ENCODE data around the gene USP8. TPM values are rescaled to one million over a fixed set of nuclear protein-coding genes. Genes with fewer than 3 reads are reported as not detected.
"Not testable (repeated sequence)": the region's sequence is repeated elsewhere in the genome, so short reads cannot be mapped to it uniquely, and the experiment has no call there.

USP8 gene
- polyA plus RNA-seq, 1 donor from 2014 or later: 31.8 TPM

DNA sequence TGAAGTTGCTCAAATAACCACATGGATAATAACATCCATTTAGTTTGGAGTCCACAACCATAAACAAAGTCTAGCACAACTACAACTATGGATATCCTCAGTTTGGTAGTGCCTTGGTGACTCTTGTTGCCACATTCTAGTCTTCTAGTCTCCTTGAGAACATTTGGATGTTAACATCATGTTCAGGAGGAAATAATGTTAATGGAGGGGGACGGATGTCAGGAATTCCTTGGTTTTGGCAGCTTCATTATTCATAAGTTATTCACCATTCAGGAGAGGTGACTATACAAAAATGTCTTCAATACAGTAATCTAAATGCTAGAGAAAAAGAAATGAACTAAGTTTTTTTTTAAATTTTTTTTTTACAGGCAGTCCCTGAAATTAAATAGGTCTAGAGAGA lies 42.8 kb upstream of the USP8 start:
- Histone ChIP-seq H3K27ac (ENCODE audit: low read length) (no peak overlapping the region), H2AFZ (ENCODE audit: low read depth, low read length) (no peak overlapping the region), H3K9me3 (ENCODE audit: low read length) (no peaks in the 10 kb centered on the region), H3K79me2 (replicated peaks; ENCODE audit: insufficient read depth, low read length) (no peaks in the 10 kb centered on the region), H3K9me2 (ENCODE audit: insufficient read depth, low read length) (no peaks in the 10 kb centered on the region), H3K4me2 (ENCODE audit: low read length) (no peak overlapping the region), H3F3A (ENCODE audit: insufficient read depth, low read length, poor library complexity, severe bottlenecking) (no peaks in the 10 kb centered on the region), H4K20me1 (ENCODE audit: insufficient read depth) (no peaks in the 10 kb centered on the region), H3K4me3 (ENCODE audit: low read length) (no peak overlapping the region), H3K9ac (ENCODE audit: low read length) (no peak overlapping the region), H3K27me3 (ENCODE audit: insufficient read depth, low read depth, low read length) (no peaks in the 10 kb centered on the region), H3K36me3 (ENCODE audit: insufficient read depth, low read length) (no peaks in the 10 kb centered on the region)
- TF ChIP-seq, protein P1, sequence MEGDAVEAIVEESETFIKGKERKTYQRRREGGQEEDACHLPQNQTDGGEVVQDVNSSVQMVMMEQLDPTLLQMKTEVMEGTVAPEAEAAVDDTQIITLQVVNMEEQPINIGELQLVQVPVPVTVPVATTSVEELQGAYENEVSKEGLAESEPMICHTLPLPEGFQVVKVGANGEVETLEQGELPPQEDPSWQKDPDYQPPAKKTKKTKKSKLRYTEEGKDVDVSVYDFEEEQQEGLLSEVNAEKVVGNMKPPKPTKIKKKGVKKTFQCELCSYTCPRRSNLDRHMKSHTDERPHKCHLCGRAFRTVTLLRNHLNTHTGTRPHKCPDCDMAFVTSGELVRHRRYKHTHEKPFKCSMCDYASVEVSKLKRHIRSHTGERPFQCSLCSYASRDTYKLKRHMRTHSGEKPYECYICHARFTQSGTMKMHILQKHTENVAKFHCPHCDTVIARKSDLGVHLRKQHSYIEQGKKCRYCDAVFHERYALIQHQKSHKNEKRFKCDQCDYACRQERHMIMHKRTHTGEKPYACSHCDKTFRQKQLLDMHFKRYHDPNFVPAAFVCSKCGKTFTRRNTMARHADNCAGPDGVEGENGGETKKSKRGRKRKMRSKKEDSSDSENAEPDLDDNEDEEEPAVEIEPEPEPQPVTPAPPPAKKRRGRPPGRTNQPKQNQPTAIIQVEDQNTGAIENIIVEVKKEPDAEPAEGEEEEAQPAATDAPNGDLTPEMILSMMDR (IDR thresholded peaks at IDR 0.05; ENCODE audit: poor library complexity, severe bottlenecking): no peak
- TF ChIP-seq POLR2AphosphoS5 (IDR thresholded peaks at IDR 0.05) (no peak), EZH2 (IDR thresholded peaks at IDR 0.05; ENCODE audit: borderline replicate concordance, insufficient read depth, low read length, poor library complexity, severe bottlenecking) (no peak), MXI1 (conservative IDR thresholded peaks at IDR 0.05; ENCODE audit: poor library complexity, severe bottlenecking) (no peak), SMC3 (conservative IDR thresholded peaks at IDR 0.05; ENCODE audit: poor library complexity) (no peak)
- TF ChIP-seq, protein P2, sequence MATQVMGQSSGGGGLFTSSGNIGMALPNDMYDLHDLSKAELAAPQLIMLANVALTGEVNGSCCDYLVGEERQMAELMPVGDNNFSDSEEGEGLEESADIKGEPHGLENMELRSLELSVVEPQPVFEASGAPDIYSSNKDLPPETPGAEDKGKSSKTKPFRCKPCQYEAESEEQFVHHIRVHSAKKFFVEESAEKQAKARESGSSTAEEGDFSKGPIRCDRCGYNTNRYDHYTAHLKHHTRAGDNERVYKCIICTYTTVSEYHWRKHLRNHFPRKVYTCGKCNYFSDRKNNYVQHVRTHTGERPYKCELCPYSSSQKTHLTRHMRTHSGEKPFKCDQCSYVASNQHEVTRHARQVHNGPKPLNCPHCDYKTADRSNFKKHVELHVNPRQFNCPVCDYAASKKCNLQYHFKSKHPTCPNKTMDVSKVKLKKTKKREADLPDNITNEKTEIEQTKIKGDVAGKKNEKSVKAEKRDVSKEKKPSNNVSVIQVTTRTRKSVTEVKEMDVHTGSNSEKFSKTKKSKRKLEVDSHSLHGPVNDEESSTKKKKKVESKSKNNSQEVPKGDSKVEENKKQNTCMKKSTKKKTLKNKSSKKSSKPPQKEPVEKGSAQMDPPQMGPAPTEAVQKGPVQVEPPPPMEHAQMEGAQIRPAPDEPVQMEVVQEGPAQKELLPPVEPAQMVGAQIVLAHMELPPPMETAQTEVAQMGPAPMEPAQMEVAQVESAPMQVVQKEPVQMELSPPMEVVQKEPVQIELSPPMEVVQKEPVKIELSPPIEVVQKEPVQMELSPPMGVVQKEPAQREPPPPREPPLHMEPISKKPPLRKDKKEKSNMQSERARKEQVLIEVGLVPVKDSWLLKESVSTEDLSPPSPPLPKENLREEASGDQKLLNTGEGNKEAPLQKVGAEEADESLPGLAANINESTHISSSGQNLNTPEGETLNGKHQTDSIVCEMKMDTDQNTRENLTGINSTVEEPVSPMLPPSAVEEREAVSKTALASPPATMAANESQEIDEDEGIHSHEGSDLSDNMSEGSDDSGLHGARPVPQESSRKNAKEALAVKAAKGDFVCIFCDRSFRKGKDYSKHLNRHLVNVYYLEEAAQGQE (IDR thresholded peaks at IDR 0.05; ENCODE audit: borderline replicate concordance): no peak

- H3K4me2 ChIP-seq (ENCODE audit: low read length); H3K27ac ChIP-seq (ENCODE audit: low read length); H2AFZ ChIP-seq (ENCODE audit: low read depth, low read length); H4K20me1 ChIP-seq (ENCODE audit: insufficient read depth); H3F3A ChIP-seq (ENCODE audit: insufficient read depth, low read length, poor library complexity, severe bottlenecking); H3K4me3 ChIP-seq (ENCODE audit: low read length); H3K27me3 ChIP-seq (ENCODE audit: insufficient read depth, low read depth, low read length); H3K36me3 ChIP-seq (ENCODE audit: insufficient read depth, low read length); H3K9ac ChIP-seq (ENCODE audit: low read length); H3K79me2 ChIP-seq (replicated peaks; ENCODE audit: insufficient read depth, low read length); H3K9me3 ChIP-seq (ENCODE audit: low read length); H3K9me2 ChIP-seq (ENCODE audit: insufficient read depth, low read length): not testable (repeated sequence)
These were observed 41.8 kb upstream of the USP8 start for GRCh38 chr15:50382408-50382807.

DNA sequence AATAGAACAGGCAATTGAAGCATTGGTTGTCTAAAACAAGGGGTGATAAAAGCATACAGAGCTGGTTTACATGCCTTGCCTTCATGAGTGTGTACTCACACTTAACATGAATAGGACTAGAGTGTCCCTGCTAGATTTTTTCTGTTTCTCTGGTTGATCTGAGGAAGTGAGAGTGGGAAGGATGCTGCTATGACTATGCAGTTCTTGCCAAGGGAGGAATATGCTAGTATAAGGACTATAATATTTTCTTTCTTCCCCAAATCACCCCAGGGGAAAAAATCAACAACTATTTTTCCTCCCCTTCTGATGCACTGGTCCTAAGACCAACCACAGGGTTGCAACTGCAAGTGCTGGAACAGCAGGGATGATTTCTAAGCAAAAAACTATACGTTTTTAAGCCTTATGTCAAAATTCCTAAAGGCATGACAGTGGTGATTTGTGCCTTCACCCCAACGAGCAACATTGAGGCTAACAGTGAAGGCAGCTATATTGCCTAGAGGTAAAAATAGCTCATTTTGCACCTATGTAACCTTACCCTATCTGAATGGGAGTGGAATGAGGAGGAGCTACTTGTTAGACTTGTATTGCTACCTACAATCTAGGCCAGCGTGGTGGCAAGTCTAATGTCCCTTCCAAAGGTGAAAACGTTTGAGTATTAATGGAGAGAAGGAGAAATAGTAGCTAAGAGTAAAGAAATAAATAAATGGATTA lies 33.5 kb upstream of the USP8 start:
- Histone ChIP-seq H3K4me3 (ENCODE audit: low read length) (no peak overlapping the region), H3K4me2 (ENCODE audit: low read length) (no peak overlapping the region)

More for the DNA sequence above, 33.5 kb upstream of the USP8 start:
- no peaks in the 10 kb centered on the region for H3K79me2 ChIP-seq (replicated peaks; ENCODE audit: insufficient read depth, low read length)
- no peak for TF ChIP-seq EZH2 (IDR thresholded peaks at IDR 0.05; ENCODE audit: borderline replicate concordance, insufficient read depth, low read length, poor library complexity, severe bottlenecking)
- TF ChIP-seq, protein P1 (IDR thresholded peaks at IDR 0.05; ENCODE audit: poor library complexity, severe bottlenecking): no peak
- TF ChIP-seq SMC3 (conservative IDR thresholded peaks at IDR 0.05; ENCODE audit: poor library complexity): no peak
- TF ChIP-seq TAF1 (IDR thresholded peaks at IDR 0.05; ENCODE audit: low read depth): no peak
- no peak for TF ChIP-seq RAD21 (conservative IDR thresholded peaks at IDR 0.05)
- no peak for TF ChIP-seq EP300 (conservative IDR thresholded peaks at IDR 0.05; ENCODE audit: poor library complexity, severe bottlenecking)
- no peak for TF ChIP-seq MXI1 (conservative IDR thresholded peaks at IDR 0.05; ENCODE audit: poor library complexity, severe bottlenecking)
- TF ChIP-seq, protein P2 (IDR thresholded peaks at IDR 0.05; ENCODE audit: borderline replicate concordance): no peak
- no peak for TF ChIP-seq POLR2AphosphoS5 (IDR thresholded peaks at IDR 0.05)
- H2AFZ ChIP-seq (ENCODE audit: low read depth, low read length): no peak overlapping the region
- no peaks in the 10 kb centered on the region for H3F3A ChIP-seq (ENCODE audit: insufficient read depth, low read length, poor library complexity, severe bottlenecking)
- H4K20me1 ChIP-seq (ENCODE audit: insufficient read depth): no peaks in the 10 kb centered on the region
- H3K9me2 ChIP-seq (ENCODE audit: insufficient read depth, low read length): no peaks in the 10 kb centered on the region
- no peaks in the 10 kb centered on the region for H3K27me3 ChIP-seq (ENCODE audit: insufficient read depth, low read depth, low read length)
- H3K9me3 ChIP-seq (ENCODE audit: low read length): no peaks in the 10 kb centered on the region
- no peak overlapping the region for H3K27ac ChIP-seq (ENCODE audit: low read length)
- H3K9ac ChIP-seq (ENCODE audit: low read length): no peak overlapping the region
- H3K36me3 ChIP-seq (ENCODE audit: insufficient read depth, low read length): no peaks in the 10 kb centered on the region
